HCT116 (cell line): ENCODE data around the gene BRI3BP. TPM values are rescaled to one million over a fixed set of nuclear protein-coding genes. Genes with fewer than 3 reads are reported as not detected.
"Not testable (repeated sequence)": the region's sequence is repeated elsewhere in the genome, so short reads cannot be mapped to it uniquely, and the experiment has no call there.

Source experiments
- ATAC-seq: fragments of 200-7000 bp; cut with Tn5 transposase; 2 replicates; pipeline ENCODE4 v1.9.1; 2020; ENCODE audit warnings: mild to moderate bottlenecking, moderate library complexity
- BruUV-seq: library from RNA; stranded (reverse); fragments of 400-500 nt; replicated peaks from 2 replicates; lab custom pipeline; 2021; lab: Mats Ljungman, UMichigan
- CTCF ChIA-PET: fragments of 300-600 bp; sonication (Branson Sonifier 250); formaldehyde crosslinking; loops from one replicate; lab custom pipeline; 2021; ENCODE audit warnings: antibody characterized with exemption; lab: Charles Lee
- POLR2A ChIA-PET: fragments of 300-600, 350-600 bp; sonication (Branson Sonifier 250); formaldehyde crosslinking; loops from one replicate; lab custom pipeline; 2021; ENCODE audit warnings: antibody characterized with exemption; lab: Charles Lee
- RAD21 ChIA-PET, 2 experiments: fragments of 300-600 bp; sonication (Branson Sonifier 250); formaldehyde crosslinking; loops; one replicate each; lab custom pipeline; 2023; ENCODE audit warnings: low total read pairs in 2 of 2; ENCODE audit not compliant: uncharacterized antibody in 2 of 2, unreplicated experiment in 2 of 2, low non-redundant PET in 1 of 2; lab: Charles Lee
- DNase-seq: peaks from one replicate; pipeline ENCODE4 v3.0.0-alpha.2; 2010; ENCODE audit warnings: low read depth, low spot score
- H2AFZ ChIP-seq: fragments of 200-600 bp; shearing (Covaris generic), sonication (generic); 2 replicates; pipeline ENCODE4 v1.6.1; 2017; ENCODE audit warnings: low read depth, mixed run types, mixed read lengths, antibody characterized with exemption, low read length; ENCODE audit not compliant: poor library complexity, severe bottlenecking
- H3K27ac ChIP-seq: 2 replicates; pipeline ENCODE4 v1.5.1; 2012; ENCODE audit warnings: low read depth, low read length
- H3K27me3 ChIP-seq: fragments of 200-600 bp; sonication (generic); 2 replicates; pipeline ENCODE4 v1.6.1; 2016; ENCODE audit warnings: mixed run types, low read length, mixed read lengths; ENCODE audit not compliant: insufficient read depth
- H3K36me3 ChIP-seq, 2 experiments: fragments of 200-500 bp in 1 of 2; fragments of 200-600 bp in 1 of 2; sonication (Bioruptor generic) in 1 of 2; sonication (generic) in 1 of 2; 2 replicates each; pipeline versions ENCODE4 v1.5.1 to v1.6.1; 2014 to 2016; ENCODE audit warnings: low read length in 2 of 2, inconsistent platforms in 1 of 2, mixed read lengths in 1 of 2, mixed run types in 1 of 2; ENCODE audit not compliant: insufficient read depth in 2 of 2, control insufficient read depth in 1 of 2
- H3K4me1 ChIP-seq, 2 experiments: fragments of 200-600 bp in 1 of 2; sonication (generic) in 1 of 2; 2 replicates each; pipeline versions ENCODE4 v1.5.1 to v1.6.1; 2012 to 2017; ENCODE audit warnings: low read length in 2 of 2, inconsistent platforms in 1 of 2, mild to moderate bottlenecking in 1 of 2, mixed read lengths in 1 of 2, mixed run types in 1 of 2, moderate library complexity in 1 of 2; ENCODE audit not compliant: insufficient read depth in 2 of 2, control insufficient read depth in 1 of 2
- H3K4me2 ChIP-seq: fragments of 200-600 bp; sonication (generic); 2 replicates; pipeline ENCODE4 v1.6.1; 2017; ENCODE audit warnings: mixed run types, low read length, mixed read lengths
- H3K4me3 ChIP-seq, 2 experiments: fragments of 200-600 bp in 1 of 2; sonication (generic) in 1 of 2; replicated peaks in 1 of 2; 2 replicates each; pipeline ENCODE4 v1.5.1; 2011 to 2016; ENCODE audit warnings: low read length in 2 of 2, control low read depth in 1 of 2, low read depth in 1 of 2, mild to moderate bottlenecking in 1 of 2, mixed read lengths in 1 of 2, mixed run types in 1 of 2
- H3K79me2 ChIP-seq: fragments of 200-600 bp; sonication (generic); 2 replicates; pipeline ENCODE4 v1.6.1; 2017; ENCODE audit warnings: mild to moderate bottlenecking, mixed run types, low read length, moderate library complexity, mixed read lengths; ENCODE audit not compliant: insufficient read depth
- H3K9ac ChIP-seq: fragments of 200-600 bp; sonication (generic); 2 replicates; pipeline ENCODE4 v1.6.1; 2016; ENCODE audit warnings: low read length, mixed read lengths
- H3K9me2 ChIP-seq: fragments of 200-600 bp; sonication (generic), shearing (Covaris generic); 2 replicates; pipeline ENCODE4 v1.6.1; 2017; ENCODE audit warnings: mixed run types, mild to moderate bottlenecking, moderate library complexity; ENCODE audit not compliant: insufficient read depth
- H3K9me3 ChIP-seq, 2 experiments: fragments of 200-500 bp in 1 of 2; fragments of 200-600 bp in 1 of 2; sonication (Bioruptor generic) in 1 of 2; sonication (generic) in 1 of 2; 2 replicates each; pipeline ENCODE4 v1.6.1; 2014 to 2017; ENCODE audit warnings: low read length in 2 of 2, mixed read lengths in 2 of 2, inconsistent platforms in 1 of 2, low read depth in 1 of 2, mild to moderate bottlenecking in 1 of 2, mixed run types in 1 of 2, moderate library complexity in 1 of 2; ENCODE audit not compliant: control insufficient read depth in 1 of 2, insufficient read depth in 1 of 2
- H4K20me1 ChIP-seq: fragments of 200-600 bp; sonication (generic), shearing (Covaris generic); 2 replicates; pipeline ENCODE4 v1.6.1; 2017; ENCODE audit warnings: mixed run types, mild to moderate bottlenecking, moderate library complexity; ENCODE audit not compliant: insufficient read depth
- CEBPB ChIP-seq: IDR thresholded peaks from 2 replicates; pipeline ENCODE4 v1.6.1; 2012; ENCODE audit warnings: low read depth
- CTCF ChIP-seq, 3 experiments: fragments of 200-600 bp in 1 of 3; sonication (generic) in 1 of 3; IDR thresholded peaks in 2 of 3; conservative IDR thresholded peaks in 1 of 3; 2 replicates each; pipeline ENCODE4 v1.5.1; 2012 to 2017; ENCODE audit warnings: low read depth in 2 of 3, low read length in 2 of 3, antibody characterized with exemption in 1 of 3, borderline replicate concordance in 1 of 3, control low read depth in 1 of 3, mild to moderate bottlenecking in 1 of 3, mixed read lengths in 1 of 3, mixed run types in 1 of 3, moderate library complexity in 1 of 3; ENCODE audit not compliant: insufficient read depth in 1 of 3
- ELF1 ChIP-seq: IDR thresholded peaks from 2 replicates; pipeline ENCODE4 v1.6.1; 2012; ENCODE audit warnings: low read depth, borderline replicate concordance
- EZH2 ChIP-seq: fragments of 200-600 bp; sonication (generic); IDR thresholded peaks from 2 replicates; pipeline ENCODE4 v1.6.1; 2017; ENCODE audit warnings: antibody characterized with exemption, mixed run types
- FOSL1 ChIP-seq: IDR thresholded peaks from 2 replicates; pipeline ENCODE4 v1.6.1; 2012; ENCODE audit warnings: low read depth
- JUND ChIP-seq: IDR thresholded peaks from 2 replicates; pipeline ENCODE4 v1.6.1; 2012
- MAX ChIP-seq: IDR thresholded peaks from 2 replicates; pipeline ENCODE4 v1.6.1; 2012
- POLR2AphosphoS5 ChIP-seq: IDR thresholded peaks from 2 replicates; pipeline ENCODE4 v1.6.1; 2011; ENCODE audit warnings: mild to moderate bottlenecking, low read depth, low read length, moderate library complexity
- RAD21 ChIP-seq: IDR thresholded peaks from 2 replicates; pipeline ENCODE4 v1.6.1; 2012; ENCODE audit warnings: low read depth, mild to moderate bottlenecking
- REST ChIP-seq: IDR thresholded peaks from 2 replicates; pipeline ENCODE4 v1.6.1; 2012; ENCODE audit warnings: low read depth
- SIN3A ChIP-seq: IDR thresholded peaks from 2 replicates; pipeline ENCODE4 v1.6.1; 2012; ENCODE audit warnings: low read depth
- SRF ChIP-seq: IDR thresholded peaks from 2 replicates; pipeline ENCODE4 v1.6.1; 2012; ENCODE audit warnings: low read depth
- ZBTB33 ChIP-seq: IDR thresholded peaks from 2 replicates; pipeline ENCODE4 v1.6.1; 2011; ENCODE audit warnings: mild to moderate bottlenecking, low read length, moderate library complexity; ENCODE audit not compliant: insufficient replicate concordance; ENCODE audit errors: extremely low read depth
- intact Hi-C: fragments of 100-400 bp; cut with micrococcal nuclease; formaldehyde crosslinking; loops from 2 replicates; pipeline ENCODE4 v1.10.0; 2022
- total RNA-seq: library from RNA; stranded (reverse); gene quantifications from one replicate; pipeline ENCODE4 v1.2.1, GENCODE V29; 2021; ENCODE audit not compliant: unreplicated experiment

Gene BRI3BP
- total RNA-seq, 1 experiment from 2014 or later = 40.1 TPM

GRCh38 chr12:125072496-125072895 lies 79.1 kb downstream of the BRI3BP start:
- BruUV-seq = no TSS peak
- ATAC-seq (no peak), DNase-seq (no peak)
- Histone ChIP-seq H3K79me2 (peaks cover 9% of the 10 kb centered on the region; the same call in 1 of the 2 replicates), H3K9me3 (no peaks in the 10 kb centered on the region), H3K4me3 (no peak overlapping the region), H3K4me2 (no peak overlapping the region), H2AFZ (no peak overlapping the region), H3K9ac (no peak overlapping the region), H3K27me3 (no peaks in the 10 kb centered on the region), H3K36me3 (peaks cover 4 to 9% of the 10 kb centered on the region in 2 experiments; a peak in 3 of 4 replicates), H3K27ac (no peak overlapping the region), H3K9me2 (no peaks in the 10 kb centered on the region), H3K4me1 (no peaks in the 10 kb centered on the region), H4K20me1 (no peaks in the 10 kb centered on the region)
- ChIA-PET RAD21 (no interaction called here), CTCF (no interaction called here), POLR2A (no interaction called here)
- intact Hi-C loops = no loop called here
- TF ChIP-seq SIN3A = no peak
- TF ChIP-seq REST = no peak
- TF ChIP-seq JUND = no peak
- no peak for TF ChIP-seq EZH2
- no peak for TF ChIP-seq MAX
- no peak for TF ChIP-seq FOSL1
- no peak for TF ChIP-seq CEBPB
- TF ChIP-seq RAD21 = no peak
- no peak for TF ChIP-seq POLR2AphosphoS5
- TF ChIP-seq CTCF (IDR thresholded peaks at IDR 0.05 in 2 of 3, conservative IDR thresholded peaks at IDR 0.05 in 1 of 3; ENCODE audit: borderline replicate concordance in 1 of 3, insufficient read depth in 1 of 3, low read depth in 2 of 3, low read length in 2 of 3) = no peak
- TF ChIP-seq ELF1 = no peak
- TF ChIP-seq ZBTB33 = no peak
- no peak for TF ChIP-seq SRF

- POLR2A ChIA-PET = interaction anchor here (0.6 kb wide), 1 partner anchor 12 kb away, joined by 3 read pairs; no protein-coding TSS in a partner anchor
Observed at GRCh38 chr12:125074294-125074693, 80.8 kb downstream of the BRI3BP start.

More at GRCh38 chr12:125074294-125074693, 80.8 kb downstream of the BRI3BP start:
- H3K4me3 ChIP-seq, H3K9ac ChIP-seq, H3K4me2 ChIP-seq, H3K9me3 ChIP-seq, BruUV-seq, intact Hi-C loops, RAD21 ChIA-PET, H3K4me1 ChIP-seq, H3K27me3 ChIP-seq, H2AFZ ChIP-seq, H3K27ac ChIP-seq, CTCF ChIA-PET, DNase-seq, H3K9me2 ChIP-seq, H4K20me1 ChIP-seq, H3K79me2 ChIP-seq, ATAC-seq: not testable (repeated sequence)
- H3K36me3 ChIP-seq = peaks cover 7 to 16% of the 10 kb centered on the region in 2 experiments; a peak in 3 of 4 replicates
